K562 (cell line): ENCODE measurements around the gene TXNRD2. TPM values are rescaled to one million over a fixed set of nuclear protein-coding genes. Genes with fewer than 3 reads are reported as not detected.

ENCODE experiments used
- HNRNPL ChIP-seq: fragments of 200-400 bp; formaldehyde crosslinking; IDR thresholded peaks from 2 replicates; pipeline ENCODE4 v1.6.1; 2017; ENCODE audit warnings: low read depth, mild to moderate bottlenecking, low read length
- JUND ChIP-seq, 2 experiments: IDR thresholded peaks; 2 replicates in 1 of 2; 3 replicates in 1 of 2; pipeline ENCODE4 v1.6.1; 2011; ENCODE audit warnings: borderline replicate concordance in 2 of 2, low read depth in 2 of 2, low read length in 2 of 2, improper control_type of control experiment in 1 of 2, missing biosample characterization in 1 of 2, missing genetic modification characterization in 1 of 2, missing genetic modification reagents in 1 of 2
- MAZ ChIP-seq, 2 experiments: fragments of 450-650 bp in 1 of 2; sonication (generic) in 1 of 2; formaldehyde crosslinking; IDR thresholded peaks in 1 of 2; conservative IDR thresholded peaks in 1 of 2; 2 replicates each; pipeline versions ENCODE4 v1.4.0 to v1.5.0; 2020; ENCODE audit warnings: mild to moderate bottlenecking in 1 of 2, missing genetic modification reagents in 1 of 2
- NBN ChIP-seq: fragments of 450-650 bp; IDR thresholded peaks from 2 replicates; pipeline ENCODE4 v1.6.1; 2016; ENCODE audit warnings: low read depth, mild to moderate bottlenecking
- NUFIP1 ChIP-seq: fragments of 450-650 bp; IDR thresholded peaks from 2 replicates; pipeline ENCODE4 v1.6.1; 2018; ENCODE audit not compliant: partially characterized antibody
- RBBP5 ChIP-seq: fragments of 200-600 bp; sonication (generic); IDR thresholded peaks from 2 replicates; pipeline ENCODE4 v1.6.1; 2012; ENCODE audit warnings: borderline replicate concordance, mild to moderate bottlenecking, low read length, control low read depth, inconsistent platforms; ENCODE audit not compliant: insufficient read depth, poor library complexity, severe bottlenecking
- TBL1XR1 ChIP-seq, 2 experiments: IDR thresholded peaks; 2 replicates each; pipeline ENCODE4 v1.6.1; 2012; ENCODE audit warnings: improper control_type of control experiment in 2 of 2, low read length in 2 of 2, mild to moderate bottlenecking in 1 of 2
- ZNF263 ChIP-seq: sonication (generic); formaldehyde crosslinking; IDR thresholded peaks from 2 replicates; pipeline ENCODE4 v1.8.0; 2022; ENCODE audit warnings: mild to moderate bottlenecking, missing genetic modification reagents, borderline replicate concordance
- ZNF445 ChIP-seq: fragments of 250-450 bp; sonication (Bioruptor Pico); IDR thresholded peaks from 2 replicates; pipeline ENCODE4 v1.4.0; 2020; ENCODE audit warnings: low read depth, mild to moderate bottlenecking, moderate library complexity
- polyA plus RNA-seq, 8 experiments: library from polyadenylated mRNA; depleted of rRNA in 4 of 8; stranded (reverse) in 5 of 8; unstranded in 3 of 8; fragments of >200 nt; fragmentation: Nextera tagmentation in 2 of 8; fragmentation: Illumina TruSeq in 1 of 8; extraction: Ambion mirVana in 2 of 8; extraction: Trizol in 1 of 8; gene quantifications; 2 replicates each; pipeline versions ENCODE4 v1.2.1 to v1.2.3, GENCODE V29; 2011 to 2014; ENCODE audit warnings: inconsistent platforms in 1 of 8, missing spikeins in 1 of 8
- total RNA-seq, 7 experiments: library from RNA; depleted of rRNA in 6 of 7; stranded (reverse); fragments of >200 nt in 6 of 7; fragmentation: Illumina TruSeq in 2 of 7; extraction: Trizol in 2 of 7; gene quantifications; 2 replicates each; pipeline versions ENCODE4 v1.2.1 to v1.2.3, GENCODE V29; 2011 to 2021; ENCODE audit warnings: low replicate concordance in 1 of 7
- TF ChIP-seq, protein P1 (sequence below), 2 experiments: fragments of 450-650 bp in 1 of 2; sonication (generic) in 1 of 2; formaldehyde crosslinking in 1 of 2; IDR thresholded peaks; 2 replicates each; pipeline versions ENCODE4 v1.7.1 to v1.9.0; 2016 to 2022; ENCODE audit warnings: inconsistent platforms in 1 of 2, mild to moderate bottlenecking in 1 of 2, missing genetic modification reagents in 1 of 2
- TF ChIP-seq, protein P2 (sequence below): fragments of 250-450 bp; sonication (Bioruptor Pico); IDR thresholded peaks from 2 replicates; pipeline ENCODE4 v1.5.0; 2021; ENCODE audit warnings: mild to moderate bottlenecking, borderline replicate concordance

The TXNRD2 gene
- total and polyA plus RNA-seq, 9 of the 15 experiments (the other 6 are each of a cell fraction or from before 2014, with no cell fraction given) = 3.3 to 80.2 (median 49.4) TPM

DNA sequence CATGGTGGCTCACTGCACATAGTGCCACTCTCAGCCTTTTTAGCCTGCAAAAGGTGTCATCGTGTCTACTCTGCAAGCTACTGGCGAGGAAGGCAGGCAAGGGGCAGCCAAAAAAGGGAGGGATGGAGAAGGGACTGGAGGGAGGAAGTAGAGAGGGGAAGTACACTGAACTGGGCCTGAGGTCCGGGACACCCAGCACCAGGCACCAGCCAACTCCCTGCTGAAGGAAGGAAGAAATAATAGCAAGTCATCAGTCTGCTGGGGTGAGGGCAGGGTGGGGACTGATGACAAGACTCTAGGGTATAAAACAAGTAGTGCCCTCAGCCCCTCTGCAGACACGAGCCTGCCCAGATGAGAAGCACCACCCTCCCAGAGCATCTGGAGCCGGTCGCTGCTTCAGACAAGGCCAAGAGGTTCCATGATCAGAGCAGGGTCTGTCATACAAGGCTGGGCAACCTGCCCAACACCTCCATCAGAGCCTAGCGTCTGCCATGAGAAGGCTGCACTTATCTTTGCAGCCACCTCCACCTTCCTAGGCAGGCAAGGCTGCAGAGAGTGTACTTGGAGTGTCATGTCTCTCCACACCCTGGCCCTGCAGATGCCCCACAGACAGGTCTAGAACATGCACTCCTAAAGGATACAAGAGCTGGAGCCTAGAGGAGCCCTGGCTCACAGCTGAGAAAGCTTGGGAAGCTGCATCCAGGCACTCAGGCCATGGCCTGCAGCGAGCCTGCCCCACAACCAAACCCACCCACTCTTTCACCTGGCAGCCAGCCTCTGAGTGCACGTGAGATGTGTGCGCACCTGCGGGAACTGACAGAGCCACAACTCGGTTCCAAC is 9.0 kb downstream of the TXNRD2 start (continued):
- TF ChIP-seq, protein P1, sequence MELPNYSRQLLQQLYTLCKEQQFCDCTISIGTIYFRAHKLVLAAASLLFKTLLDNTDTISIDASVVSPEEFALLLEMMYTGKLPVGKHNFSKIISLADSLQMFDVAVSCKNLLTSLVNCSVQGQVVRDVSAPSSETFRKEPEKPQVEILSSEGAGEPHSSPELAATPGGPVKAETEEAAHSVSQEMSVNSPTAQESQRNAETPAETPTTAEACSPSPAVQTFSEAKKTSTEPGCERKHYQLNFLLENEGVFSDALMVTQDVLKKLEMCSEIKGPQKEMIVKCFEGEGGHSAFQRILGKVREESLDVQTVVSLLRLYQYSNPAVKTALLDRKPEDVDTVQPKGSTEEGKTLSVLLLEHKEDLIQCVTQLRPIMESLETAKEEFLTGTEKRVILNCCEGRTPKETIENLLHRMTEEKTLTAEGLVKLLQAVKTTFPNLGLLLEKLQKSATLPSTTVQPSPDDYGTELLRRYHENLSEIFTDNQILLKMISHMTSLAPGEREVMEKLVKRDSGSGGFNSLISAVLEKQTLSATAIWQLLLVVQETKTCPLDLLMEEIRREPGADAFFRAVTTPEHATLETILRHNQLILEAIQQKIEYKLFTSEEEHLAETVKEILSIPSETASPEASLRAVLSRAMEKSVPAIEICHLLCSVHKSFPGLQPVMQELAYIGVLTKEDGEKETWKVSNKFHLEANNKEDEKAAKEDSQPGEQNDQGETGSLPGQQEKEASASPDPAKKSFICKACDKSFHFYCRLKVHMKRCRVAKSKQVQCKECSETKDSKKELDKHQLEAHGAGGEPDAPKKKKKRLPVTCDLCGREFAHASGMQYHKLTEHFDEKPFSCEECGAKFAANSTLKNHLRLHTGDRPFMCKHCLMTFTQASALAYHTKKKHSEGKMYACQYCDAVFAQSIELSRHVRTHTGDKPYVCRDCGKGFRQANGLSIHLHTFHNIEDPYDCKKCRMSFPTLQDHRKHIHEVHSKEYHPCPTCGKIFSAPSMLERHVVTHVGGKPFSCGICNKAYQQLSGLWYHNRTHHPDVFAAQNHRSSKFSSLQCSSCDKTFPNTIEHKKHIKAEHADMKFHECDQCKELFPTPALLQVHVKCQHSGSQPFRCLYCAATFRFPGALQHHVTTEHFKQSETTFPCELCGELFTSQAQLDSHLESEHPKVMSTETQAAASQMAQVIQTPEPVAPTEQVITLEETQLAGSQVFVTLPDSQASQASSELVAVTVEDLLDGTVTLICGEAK (IDR thresholded peaks at IDR 0.05) = no peak
- TF ChIP-seq, protein P1 (CRISPR knock-in tag; IDR thresholded peaks at IDR 0.05) = 0 out of 2 replicates have a peak, but pooled peaks have one; percentile 40
- TF ChIP-seq JUND (IDR thresholded peaks at IDR 0.05; ENCODE audit: borderline replicate concordance, low read depth, low read length) = no peak
- TF ChIP-seq JUND (tag; IDR thresholded peaks at IDR 0.05; ENCODE audit: borderline replicate concordance, low read depth, low read length) = no peak
- no peak for TF ChIP-seq ZNF263 (CRISPR knock-in tag)
- TF ChIP-seq RBBP5 = peak; percentile 14
- TF ChIP-seq, protein P2, sequence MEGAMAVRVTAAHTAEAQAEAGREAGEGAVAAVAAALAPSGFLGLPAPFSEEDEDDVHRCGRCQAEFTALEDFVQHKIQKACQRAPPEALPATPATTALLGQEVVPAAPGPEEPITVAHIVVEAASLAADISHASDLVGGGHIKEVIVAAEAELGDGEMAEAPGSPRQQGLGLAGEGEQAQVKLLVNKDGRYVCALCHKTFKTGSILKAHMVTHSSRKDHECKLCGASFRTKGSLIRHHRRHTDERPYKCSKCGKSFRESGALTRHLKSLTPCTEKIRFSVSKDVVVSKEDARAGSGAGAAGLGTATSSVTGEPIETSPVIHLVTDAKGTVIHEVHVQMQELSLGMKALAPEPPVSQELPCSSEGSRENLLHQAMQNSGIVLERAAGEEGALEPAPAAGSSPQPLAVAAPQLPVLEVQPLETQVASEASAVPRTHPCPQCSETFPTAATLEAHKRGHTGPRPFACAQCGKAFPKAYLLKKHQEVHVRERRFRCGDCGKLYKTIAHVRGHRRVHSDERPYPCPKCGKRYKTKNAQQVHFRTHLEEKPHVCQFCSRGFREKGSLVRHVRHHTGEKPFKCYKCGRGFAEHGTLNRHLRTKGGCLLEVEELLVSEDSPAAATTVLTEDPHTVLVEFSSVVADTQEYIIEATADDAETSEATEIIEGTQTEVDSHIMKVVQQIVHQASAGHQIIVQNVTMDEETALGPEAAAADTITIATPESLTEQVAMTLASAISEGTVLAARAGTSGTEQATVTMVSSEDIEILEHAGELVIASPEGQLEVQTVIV (CRISPR knock-in tag) = no peak
- TF ChIP-seq HNRNPL = no peak
- no peak for TF ChIP-seq NBN
- TF ChIP-seq NUFIP1 = no peak
- no peak for TF ChIP-seq ZNF445 (CRISPR knock-in tag)
- TF ChIP-seq TBL1XR1 (IDR thresholded peaks at IDR 0.05; ENCODE audit: low read length in 2 of 2) = 0 out of 4 replicates have a peak, but pooled peaks of 1 of the 2 experiments have one; percentile 43
- TF ChIP-seq MAZ (CRISPR knock-in tag; conservative IDR thresholded peaks at IDR 0.05 in 1 of 2, IDR thresholded peaks at IDR 0.05 in 1 of 2) = no peak
